Measurements from ENCODE around the gene LDB2.

- TF ChIP-seq EZH2 (IDR thresholded peaks at IDR 0.05; ENCODE audit: low read length, unreplicated experiment) (no peak), CTCF (conservative IDR thresholded peaks at IDR 0.05; ENCODE audit: low read depth, low read length) (no peak)
Measured at GRCh38 chr4:16606691-16607090, 291.8 kb downstream of the LDB2 start.

All from PC-3 (cell line).